HepG2 (cell line): ENCODE data around the gene HSDL1. TPM values are rescaled to one million over a fixed set of nuclear protein-coding genes. Genes with fewer than 3 reads are reported as not detected.

Source experiments
- CCDC6 ChIP-seq: sonication (generic); formaldehyde crosslinking; IDR thresholded peaks from 2 replicates; pipeline ENCODE4 v1.8.1; 2022; ENCODE audit warnings: mild to moderate bottlenecking, missing genetic modification reagents, moderate library complexity
- GPN1 ChIP-seq: sonication (generic); formaldehyde crosslinking; IDR thresholded peaks from 2 replicates; pipeline ENCODE4 v1.5.1; 2020; ENCODE audit warnings: missing genetic modification reagents, borderline replicate concordance
- MZF1 ChIP-seq: sonication (generic); formaldehyde crosslinking; IDR thresholded peaks from 2 replicates; pipeline ENCODE4 v1.8.1; 2023; ENCODE audit warnings: mild to moderate bottlenecking, missing genetic modification reagents, borderline replicate concordance
- REXO4 ChIP-seq: sonication (generic); formaldehyde crosslinking; IDR thresholded peaks from 2 replicates; pipeline ENCODE4 v1.8.0; 2022; ENCODE audit warnings: missing genetic modification reagents, mild to moderate bottlenecking, borderline replicate concordance
- RFX5 ChIP-seq: IDR thresholded peaks from 2 replicates; pipeline ENCODE4 v1.6.1; 2011; ENCODE audit warnings: low read depth, low read length, improper control_type of control experiment
- SIN3A ChIP-seq: IDR thresholded peaks from 2 replicates; pipeline ENCODE4 v1.6.1; 2011; ENCODE audit warnings: low read depth, mild to moderate bottlenecking, control low read depth, low read length, borderline replicate concordance
- SMC3 ChIP-seq: IDR thresholded peaks from 2 replicates; pipeline ENCODE4 v1.6.1; 2011; ENCODE audit warnings: low read length, improper control_type of control experiment
- TBX2 ChIP-seq: sonication (generic); formaldehyde crosslinking; IDR thresholded peaks from 2 replicates; pipeline ENCODE4 v1.5.0; 2020; ENCODE audit warnings: missing genetic modification reagents, mild to moderate bottlenecking, borderline replicate concordance
- ZFP1 ChIP-seq: IDR thresholded peaks from 2 replicates; pipeline ENCODE4 v1.6.1; 2016
- ZNF562 ChIP-seq: sonication (generic); formaldehyde crosslinking; IDR thresholded peaks from 2 replicates; pipeline ENCODE4 v1.8.0; 2022; ENCODE audit warnings: missing genetic modification reagents, borderline replicate concordance
- ZNF615 ChIP-seq: sonication (generic); formaldehyde crosslinking; IDR thresholded peaks from 2 replicates; pipeline ENCODE4 v1.5.0; 2020; ENCODE audit warnings: mild to moderate bottlenecking, missing genetic modification reagents, borderline replicate concordance
- ZNF713 ChIP-seq: sonication (generic); formaldehyde crosslinking; IDR thresholded peaks from 2 replicates; pipeline ENCODE4 v1.4.0; 2020; ENCODE audit warnings: mild to moderate bottlenecking, missing genetic modification reagents
- ZSCAN21 ChIP-seq: sonication (generic); formaldehyde crosslinking; IDR thresholded peaks from 2 replicates; pipeline ENCODE4 v1.8.0; 2022; ENCODE audit warnings: mild to moderate bottlenecking, missing genetic modification reagents, moderate library complexity, borderline replicate concordance
- polyA plus RNA-seq, 8 experiments: library from polyadenylated mRNA; depleted of rRNA in 3 of 8; stranded (reverse) in 7 of 8; unstranded in 1 of 8; fragments of >200 nt; fragmentation: Illumina TruSeq in 4 of 8; extraction: Trizol in 4 of 8; gene quantifications; 2 replicates each; pipeline versions ENCODE4 v1.2.1 to v1.2.3, GENCODE V29; 2011 to 2016; ENCODE audit warnings: low read depth in 4 of 8, missing spikeins in 1 of 8, mixed read lengths in 1 of 8; ENCODE audit not compliant: insufficient read depth in 1 of 8
- total RNA-seq, 5 experiments: library from RNA; depleted of rRNA; stranded (reverse); fragments of >200 nt; fragmentation: Illumina TruSeq; extraction: Trizol; gene quantifications; 2 replicates each; pipeline ENCODE4 v1.2.3, GENCODE V29; 2016; ENCODE audit warnings: low read depth in 1 of 5
- TF ChIP-seq, protein P1 (sequence below): sonication (generic); formaldehyde crosslinking; IDR thresholded peaks from 2 replicates; pipeline ENCODE4 v1.9.0; 2022; ENCODE audit warnings: missing genetic modification reagents, mild to moderate bottlenecking, borderline replicate concordance
- TF ChIP-seq, protein P2 (sequence below): sonication (generic); formaldehyde crosslinking; IDR thresholded peaks from 2 replicates; pipeline ENCODE4 v1.5.1; 2020; ENCODE audit warnings: missing genetic modification reagents, mild to moderate bottlenecking, borderline replicate concordance
- TF ChIP-seq, protein P3 (sequence below): sonication (generic); formaldehyde crosslinking; IDR thresholded peaks from 2 replicates; pipeline ENCODE4 v1.4.0; 2020; ENCODE audit warnings: missing genetic modification reagents
- TF ChIP-seq, protein P4 (sequence below): sonication (generic); formaldehyde crosslinking; IDR thresholded peaks from 2 replicates; pipeline ENCODE4 v1.4.0; 2020; ENCODE audit warnings: mild to moderate bottlenecking, low read depth, missing genetic modification reagents
- TF ChIP-seq, protein P5 (sequence below): sonication (generic); formaldehyde crosslinking; IDR thresholded peaks from 2 replicates; pipeline ENCODE4 v1.4.0; 2020; ENCODE audit warnings: missing genetic modification reagents

Gene HSDL1
- total and polyA plus RNA-seq, 2 of the 13 experiments (the other 11 are each of a cell fraction or from before 2014, with no cell fraction given) = 49.2 to 49.7 TPM

DNA sequence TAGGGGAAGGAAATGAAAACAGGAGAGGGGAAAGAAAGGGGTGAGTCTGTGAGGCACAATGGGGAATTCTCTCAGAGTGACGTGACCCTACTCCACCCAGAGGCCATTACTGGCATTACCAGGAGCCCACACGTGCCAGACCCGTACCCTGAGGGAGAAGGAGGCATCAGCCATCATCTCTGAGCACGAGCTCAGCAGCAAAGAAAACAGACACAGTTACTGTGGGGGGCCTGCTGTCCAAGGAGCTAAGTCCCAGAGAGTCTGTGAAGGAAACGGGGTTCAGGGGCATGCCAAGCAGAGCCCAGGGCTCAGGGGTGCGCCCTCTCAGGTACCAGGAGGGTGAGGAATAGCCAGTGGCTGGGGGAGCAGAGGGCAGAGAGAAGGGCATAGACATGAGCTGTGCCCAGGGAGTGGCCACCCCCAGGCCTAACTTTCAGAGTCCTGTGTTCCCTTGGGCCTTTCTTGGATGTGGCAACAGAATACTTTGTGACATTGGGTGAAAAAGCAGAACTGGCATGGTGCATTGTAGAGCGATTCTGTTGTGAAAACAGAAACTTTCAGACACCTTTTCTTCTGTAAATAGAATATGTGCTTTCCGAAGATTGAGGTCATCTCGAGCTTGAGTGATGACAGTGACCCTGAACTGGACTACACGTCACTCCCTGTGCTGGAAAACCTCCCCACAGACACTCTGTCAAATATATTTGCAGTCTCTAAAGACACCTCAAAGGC, 30.5 kb upstream of the HSDL1 start (continued):
- TF ChIP-seq, protein P1, sequence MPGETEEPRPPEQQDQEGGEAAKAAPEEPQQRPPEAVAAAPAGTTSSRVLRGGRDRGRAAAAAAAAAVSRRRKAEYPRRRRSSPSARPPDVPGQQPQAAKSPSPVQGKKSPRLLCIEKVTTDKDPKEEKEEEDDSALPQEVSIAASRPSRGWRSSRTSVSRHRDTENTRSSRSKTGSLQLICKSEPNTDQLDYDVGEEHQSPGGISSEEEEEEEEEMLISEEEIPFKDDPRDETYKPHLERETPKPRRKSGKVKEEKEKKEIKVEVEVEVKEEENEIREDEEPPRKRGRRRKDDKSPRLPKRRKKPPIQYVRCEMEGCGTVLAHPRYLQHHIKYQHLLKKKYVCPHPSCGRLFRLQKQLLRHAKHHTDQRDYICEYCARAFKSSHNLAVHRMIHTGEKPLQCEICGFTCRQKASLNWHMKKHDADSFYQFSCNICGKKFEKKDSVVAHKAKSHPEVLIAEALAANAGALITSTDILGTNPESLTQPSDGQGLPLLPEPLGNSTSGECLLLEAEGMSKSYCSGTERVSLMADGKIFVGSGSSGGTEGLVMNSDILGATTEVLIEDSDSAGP (CRISPR knock-in tag) = no peak
- TF ChIP-seq SIN3A (no peak), ZNF562 (no peak), ZNF713 (CRISPR knock-in tag) (no peak), ZSCAN21 (CRISPR knock-in tag) (no peak), GPN1 (CRISPR knock-in tag) (no peak), SMC3 (peak; percentile 88), REXO4 (no peak), RFX5 (no peak), MZF1 (CRISPR knock-in tag) (no peak), ZFP1 (no peak), CCDC6 (no peak), TBX2 (0 out of 2 replicates have a peak, but pooled peaks have one; percentile 8), ZNF615 (CRISPR knock-in tag) (no peak)
- TF ChIP-seq, protein P2, sequence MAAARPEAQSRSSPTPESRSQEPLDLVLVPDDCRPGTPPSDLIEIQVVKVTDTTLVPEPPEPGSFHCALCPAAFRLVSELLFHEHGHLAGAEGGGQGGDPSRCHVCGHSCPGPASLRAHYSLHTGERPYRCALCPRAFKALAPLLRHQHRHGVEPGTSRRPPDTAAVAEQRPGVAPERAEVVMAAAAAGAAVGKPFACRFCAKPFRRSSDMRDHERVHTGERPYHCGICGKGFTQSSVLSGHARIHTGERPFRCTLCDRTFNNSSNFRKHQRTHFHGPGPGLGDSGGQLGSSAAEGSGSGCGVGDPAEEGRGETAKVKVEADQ (CRISPR knock-in tag) = no peak
- TF ChIP-seq, protein P3, sequence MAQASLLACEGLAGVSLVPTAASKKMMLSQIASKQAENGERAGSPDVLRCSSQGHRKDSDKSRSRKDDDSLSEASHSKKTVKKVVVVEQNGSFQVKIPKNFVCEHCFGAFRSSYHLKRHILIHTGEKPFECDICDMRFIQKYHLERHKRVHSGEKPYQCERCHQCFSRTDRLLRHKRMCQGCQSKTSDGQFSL = no peak
- TF ChIP-seq, protein P4, sequence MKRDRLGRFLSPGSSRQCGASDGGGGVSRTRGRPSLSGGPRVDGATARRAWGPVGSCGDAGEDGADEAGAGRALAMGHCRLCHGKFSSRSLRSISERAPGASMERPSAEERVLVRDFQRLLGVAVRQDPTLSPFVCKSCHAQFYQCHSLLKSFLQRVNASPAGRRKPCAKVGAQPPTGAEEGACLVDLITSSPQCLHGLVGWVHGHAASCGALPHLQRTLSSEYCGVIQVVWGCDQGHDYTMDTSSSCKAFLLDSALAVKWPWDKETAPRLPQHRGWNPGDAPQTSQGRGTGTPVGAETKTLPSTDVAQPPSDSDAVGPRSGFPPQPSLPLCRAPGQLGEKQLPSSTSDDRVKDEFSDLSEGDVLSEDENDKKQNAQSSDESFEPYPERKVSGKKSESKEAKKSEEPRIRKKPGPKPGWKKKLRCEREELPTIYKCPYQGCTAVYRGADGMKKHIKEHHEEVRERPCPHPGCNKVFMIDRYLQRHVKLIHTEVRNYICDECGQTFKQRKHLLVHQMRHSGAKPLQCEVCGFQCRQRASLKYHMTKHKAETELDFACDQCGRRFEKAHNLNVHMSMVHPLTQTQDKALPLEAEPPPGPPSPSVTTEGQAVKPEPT (CRISPR knock-in tag) = no peak
- TF ChIP-seq, protein P5, sequence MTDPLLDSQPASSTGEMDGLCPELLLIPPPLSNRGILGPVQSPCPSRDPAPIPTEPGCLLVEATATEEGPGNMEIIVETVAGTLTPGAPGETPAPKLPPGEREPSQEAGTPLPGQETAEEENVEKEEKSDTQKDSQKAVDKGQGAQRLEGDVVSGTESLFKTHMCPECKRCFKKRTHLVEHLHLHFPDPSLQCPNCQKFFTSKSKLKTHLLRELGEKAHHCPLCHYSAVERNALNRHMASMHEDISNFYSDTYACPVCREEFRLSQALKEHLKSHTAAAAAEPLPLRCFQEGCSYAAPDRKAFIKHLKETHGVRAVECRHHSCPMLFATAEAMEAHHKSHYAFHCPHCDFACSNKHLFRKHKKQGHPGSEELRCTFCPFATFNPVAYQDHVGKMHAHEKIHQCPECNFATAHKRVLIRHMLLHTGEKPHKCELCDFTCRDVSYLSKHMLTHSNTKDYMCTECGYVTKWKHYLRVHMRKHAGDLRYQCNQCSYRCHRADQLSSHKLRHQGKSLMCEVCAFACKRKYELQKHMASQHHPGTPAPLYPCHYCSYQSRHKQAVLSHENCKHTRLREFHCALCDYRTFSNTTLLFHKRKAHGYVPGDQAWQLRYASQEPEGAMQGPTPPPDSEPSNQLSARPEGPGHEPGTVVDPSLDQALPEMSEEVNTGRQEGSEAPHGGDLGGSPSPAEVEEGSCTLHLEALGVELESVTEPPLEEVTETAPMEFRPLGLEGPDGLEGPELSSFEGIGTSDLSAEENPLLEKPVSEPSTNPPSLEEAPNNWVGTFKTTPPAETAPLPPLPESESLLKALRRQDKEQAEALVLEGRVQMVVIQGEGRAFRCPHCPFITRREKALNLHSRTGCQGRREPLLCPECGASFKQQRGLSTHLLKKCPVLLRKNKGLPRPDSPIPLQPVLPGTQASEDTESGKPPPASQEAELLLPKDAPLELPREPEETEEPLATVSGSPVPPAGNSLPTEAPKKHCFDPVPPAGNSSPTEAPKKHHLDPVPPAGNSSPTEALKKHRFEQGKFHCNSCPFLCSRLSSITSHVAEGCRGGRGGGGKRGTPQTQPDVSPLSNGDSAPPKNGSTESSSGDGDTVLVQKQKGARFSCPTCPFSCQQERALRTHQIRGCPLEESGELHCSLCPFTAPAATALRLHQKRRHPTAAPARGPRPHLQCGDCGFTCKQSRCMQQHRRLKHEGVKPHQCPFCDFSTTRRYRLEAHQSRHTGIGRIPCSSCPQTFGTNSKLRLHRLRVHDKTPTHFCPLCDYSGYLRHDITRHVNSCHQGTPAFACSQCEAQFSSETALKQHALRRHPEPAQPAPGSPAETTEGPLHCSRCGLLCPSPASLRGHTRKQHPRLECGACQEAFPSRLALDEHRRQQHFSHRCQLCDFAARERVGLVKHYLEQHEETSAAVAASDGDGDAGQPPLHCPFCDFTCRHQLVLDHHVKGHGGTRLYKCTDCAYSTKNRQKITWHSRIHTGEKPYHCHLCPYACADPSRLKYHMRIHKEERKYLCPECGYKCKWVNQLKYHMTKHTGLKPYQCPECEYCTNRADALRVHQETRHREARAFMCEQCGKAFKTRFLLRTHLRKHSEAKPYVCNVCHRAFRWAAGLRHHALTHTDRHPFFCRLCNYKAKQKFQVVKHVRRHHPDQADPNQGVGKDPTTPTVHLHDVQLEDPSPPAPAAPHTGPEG (CRISPR knock-in tag) = no peak
